AG08395 (cell line): ENCODE measurements around the gene ZNF784.

Experiments
- DNase-seq: peaks from one replicate; pipeline ENCODE4 v3.0.0; 2012; ENCODE audit warnings: mixed read lengths, low spot score

The ZNF784 gene

GRCh38 chr19:55602104-55603001, 22.0 kb downstream of the ZNF784 start:
- DNase-seq = no peak

- DNase-seq = no peak
Measured at GRCh38 chr19:55601084-55601483, 23.3 kb downstream of the ZNF784 start.

- no peak for DNase-seq
Measured at GRCh38 chr19:55600662-55601028, 23.7 kb downstream of the ZNF784 start.

- DNase-seq = peak; percentile 78
Measured at GRCh38 chr19:55599842-55600661, 24.3 kb downstream of the ZNF784 start, which contains the start of gene ZNF524. Gene ZNF524 (plus strand): TSS chr19:55600288. CDS start chr19:55602113, 1,825 bp downstream.

- peak; percentile 94 for DNase-seq
Measured at GRCh38 chr19:55599468-55599841, 24.9 kb downstream of the ZNF784 start, which contains the start of gene FIZ1. Gene FIZ1 (minus strand): TSS chr19:55599517. CDS start chr19:55597865, 1,652 bp downstream.

GRCh38 chr19:55598719-55599467, 25.5 kb downstream of the ZNF784 start:
- peak; percentile 93 for DNase-seq

- no peak for DNase-seq
Measured at GRCh38 chr19:55598034-55598433, 26.3 kb downstream of the ZNF784 start.

GRCh38 chr19:55597501-55597921, 26.9 kb downstream of the ZNF784 start:
- DNase-seq = no peak

- DNase-seq = no peak
Measured at GRCh38 chr19:55596304-55596703, 28.1 kb downstream of the ZNF784 start.

GRCh38 chr19:55594996-55595545, 29.3 kb downstream of the ZNF784 start:
- DNase-seq = no peak

GRCh38 chr19:55593096-55593772, 31.1 kb downstream of the ZNF784 start:
- DNase-seq = no peak

- no peak for DNase-seq
Measured at GRCh38 chr19:55592391-55593090, 31.8 kb downstream of the ZNF784 start.

- DNase-seq = no peak
Measured at GRCh38 chr19:55591555-55591954, 32.8 kb downstream of the ZNF784 start.

- no peak for DNase-seq
Measured at GRCh38 chr19:55590617-55591016, 33.7 kb downstream of the ZNF784 start.

GRCh38 chr19:55590109-55590508, 34.3 kb downstream of the ZNF784 start:
- DNase-seq = no peak

GRCh38 chr19:55588738-55589137, 35.6 kb downstream of the ZNF784 start:
- no peak for DNase-seq

- DNase-seq = peak; percentile 96
Measured at GRCh38 chr19:55586976-55587668, 37.2 kb downstream of the ZNF784 start.

GRCh38 chr19:55585658-55586339, 38.6 kb downstream of the ZNF784 start:
- peak; percentile 52 for DNase-seq

- DNase-seq = no peak
Measured at GRCh38 chr19:55584871-55585270, 39.5 kb downstream of the ZNF784 start.
